Bronchial epithelial cell (primary cell): ENCODE results near the gene PCNX1. TPM values are rescaled to one million over a fixed set of nuclear protein-coding genes. Genes with fewer than 3 reads are reported as not detected.

Source experiments
- DNase-seq: peaks from one replicate; pipeline ENCODE4 v3.0.0-alpha.2; 2010; ENCODE audit warnings: low read depth
- FAIRE-seq: peaks from 2 replicates; lab custom pipeline; 2011; peaks lifted over from hg19 to GRCh38; lab: Jason Lieb, UNC
- H3K27me3 ChIP-seq: 2 replicates; pipeline ENCODE4 v1.5.1; 2011; ENCODE audit warnings: low read length; ENCODE audit not compliant: control insufficient read depth, insufficient read depth
- H3K36me3 ChIP-seq: 2 replicates; pipeline ENCODE4 v1.5.1; 2011; ENCODE audit warnings: low read length; ENCODE audit not compliant: control insufficient read depth, insufficient read depth
- H3K4me3 ChIP-seq: 2 replicates; pipeline ENCODE4 v1.5.1; 2011; ENCODE audit warnings: mild to moderate bottlenecking, low read depth, low read length, control low read depth
- CTCF ChIP-seq: IDR thresholded peaks from 2 replicates; pipeline ENCODE4 v1.5.1; 2011; ENCODE audit warnings: mild to moderate bottlenecking, moderate library complexity, low read length, control low read depth, inconsistent platforms; ENCODE audit not compliant: insufficient read depth, severe bottlenecking
- total RNA-seq: library from RNA; depleted of rRNA; stranded (reverse); fragments of >200 nt; gene quantifications from 2 replicates; pipeline ENCODE4 v1.2.1, GENCODE V29; 2014

The PCNX1 gene
- total RNA-seq, 1 donor from 2014 or later, result 24.5 TPM

- no peak for DNase-seq
- Histone ChIP-seq H3K27me3 (no peaks in the 10 kb centered on the region), H3K36me3 (peaks cover 2% of the 10 kb centered on the region), H3K4me3 (no peak overlapping the region)
- no peak for FAIRE-seq
- TF ChIP-seq CTCF, result no peak
These were observed 141.1 kb downstream of the PCNX1 start for GRCh38 chr14:71048393-71048792.

GRCh38 chr14:71049435-71050133, 142.3 kb downstream of the PCNX1 start:
- TF ChIP-seq CTCF, result no peak

GRCh38 chr14:71050227-71050823, 143.1 kb downstream of the PCNX1 start:
- DNase-seq, result peak; percentile 38

More at GRCh38 chr14:71049435-71050133, 142.3 kb downstream of the PCNX1 start:
- H3K36me3 ChIP-seq, result peaks cover 2% of the 10 kb centered on the region
- H3K4me3 ChIP-seq, result no peak overlapping the region
- peak; percentile 39 for DNase-seq
- no peak for FAIRE-seq
- H3K27me3 ChIP-seq, result no peaks in the 10 kb centered on the region

GRCh38 chr14:71054706-71055105, 147.4 kb downstream of the PCNX1 start:
- no peak for TF ChIP-seq CTCF
- H3K27me3 ChIP-seq, result no peaks in the 10 kb centered on the region
- H3K36me3 ChIP-seq, result peaks cover 5% of the 10 kb centered on the region
- DNase-seq (no peak), FAIRE-seq (no peak)
- no peak overlapping the region for H3K4me3 ChIP-seq

More at GRCh38 chr14:71050227-71050823, 143.1 kb downstream of the PCNX1 start:
- no peak for FAIRE-seq
- H3K4me3 ChIP-seq, result no peak overlapping the region
- H3K36me3 ChIP-seq, result peaks cover 2% of the 10 kb centered on the region
- no peaks in the 10 kb centered on the region for H3K27me3 ChIP-seq
- peak; percentile 24 for TF ChIP-seq CTCF

GRCh38 chr14:71056168-71056567, 148.9 kb downstream of the PCNX1 start:
- no peak for FAIRE-seq
- no peaks in the 10 kb centered on the region for H3K27me3 ChIP-seq
- H3K36me3 ChIP-seq, result peaks cover 6% of the 10 kb centered on the region
- no peak for TF ChIP-seq CTCF
- no peak overlapping the region for H3K4me3 ChIP-seq
- no peak for DNase-seq
